ENCODE data around the gene CST9.
A peak's percentile ranks its signal among the peaks of the same experiment; 100 is the strongest.
"Not testable (repeated sequence)": the region's sequence is repeated elsewhere in the genome, so short reads cannot be mapped to it uniquely, and the experiment has no call there.

Gene CST9

GRCh38 chr20:23641936-23642751 lies 36.4 kb upstream of the CST9 start:
- no peak for DNase-seq
- H3K27ac Mint-ChIP-seq: no peak overlapping the region
- ATAC-seq: no peak

GRCh38 chr20:23640671-23641667 lies 35.3 kb upstream of the CST9 start:
- DNase-seq: no peak
- Mint-ChIP-seq H3K9me3 (no peaks in the 10 kb centered on the region), H3K36me3 (ENCODE audit: low read depth) (no peaks in the 10 kb centered on the region), H3K27ac (no peak overlapping the region), H3K4me3 (no peak overlapping the region), H3K27me3 (peaks cover 21% of the 10 kb centered on the region), H3K4me1 (peaks cover 5% of the 10 kb centered on the region)
- ATAC-seq: no peak

More at GRCh38 chr20:23641936-23642751, 36.4 kb upstream of the CST9 start:
- Mint-ChIP-seq H3K27me3 (peaks cover 12% of the 10 kb centered on the region), H3K9me3 (no peaks in the 10 kb centered on the region), H3K36me3 (ENCODE audit: low read depth) (no peaks in the 10 kb centered on the region), H3K4me3 (no peak overlapping the region), H3K4me1 (peaks cover 2% of the 10 kb centered on the region)

- ATAC-seq: no peak
- Mint-ChIP-seq H3K27me3 (peaks cover 20% of the 10 kb centered on the region), H3K36me3 (ENCODE audit: low read depth) (no peaks in the 10 kb centered on the region), H3K9me3 (no peaks in the 10 kb centered on the region), H3K27ac (no peak overlapping the region), H3K4me3 (no peak overlapping the region), H3K4me1 (peaks cover 5% of the 10 kb centered on the region)
- DNase-seq: no peak
These were observed 34.4 kb upstream of the CST9 start for GRCh38 chr20:23640018-23640601.

- Mint-ChIP-seq H3K27ac (no peak overlapping the region), H3K36me3 (ENCODE audit: low read depth) (no peaks in the 10 kb centered on the region), H3K4me1 (peaks cover 5% of the 10 kb centered on the region), H3K27me3 (peaks cover 19% of the 10 kb centered on the region), H3K9me3 (no peaks in the 10 kb centered on the region), H3K4me3 (no peak overlapping the region)
- DNase-seq (no peak), ATAC-seq (no peak)
These were observed 33.8 kb upstream of the CST9 start for GRCh38 chr20:23639490-23639958.

- no peak for DNase-seq
- Mint-ChIP-seq H3K27ac (no peak overlapping the region), H3K4me3 (no peak overlapping the region), H3K27me3 (peaks cover 19% of the 10 kb centered on the region), H3K9me3 (no peaks in the 10 kb centered on the region), H3K36me3 (ENCODE audit: low read depth) (no peaks in the 10 kb centered on the region), H3K4me1 (peaks cover 4% of the 10 kb centered on the region)
- ATAC-seq: no peak
These were observed 32.6 kb upstream of the CST9 start for GRCh38 chr20:23638309-23638708.

- peak; percentile 31 for DNase-seq
- peaks cover 19% of the 10 kb centered on the region for H3K27me3 Mint-ChIP-seq
- H3K4me1 Mint-ChIP-seq: peaks cover 4% of the 10 kb centered on the region
- H3K9me3 Mint-ChIP-seq: no peaks in the 10 kb centered on the region
- no peak within 1 kb of the TSS for H3K27ac Mint-ChIP-seq
- ATAC-seq: no peak
- H3K4me3 Mint-ChIP-seq: peak within 1 kb of the TSS; percentile 45
- H3K36me3 Mint-ChIP-seq (ENCODE audit: low read depth): no peaks in the 10 kb centered on the region
These were observed 31.8 kb upstream of the CST9 start, which contains the start of gene CST3 for GRCh38 chr20:23637282-23638221. CST3 (minus strand) TSS chr20:23637955; CDS start chr20:23637862, 93 bp downstream.

GRCh38 chr20:23636908-23637281 lies 31.2 kb upstream of the CST9 start:
- H3K9me3 Mint-ChIP-seq: no peaks in the 10 kb centered on the region
- no peak overlapping the region for H3K27ac Mint-ChIP-seq
- peaks cover 4% of the 10 kb centered on the region for H3K4me1 Mint-ChIP-seq
- no peaks in the 10 kb centered on the region for H3K36me3 Mint-ChIP-seq (ENCODE audit: low read depth)
- no peak for ATAC-seq
- peak overlapping the region; percentile 45 for H3K4me3 Mint-ChIP-seq
- H3K27me3 Mint-ChIP-seq: peaks cover 19% of the 10 kb centered on the region
- no peak for DNase-seq

GRCh38 chr20:23636182-23636907 lies 30.6 kb upstream of the CST9 start:
- Mint-ChIP-seq H3K9me3 (no peaks in the 10 kb centered on the region), H3K4me3 (no peak overlapping the region), H3K27me3 (peaks cover 19% of the 10 kb centered on the region), H3K27ac (no peak overlapping the region), H3K4me1 (peaks cover 4% of the 10 kb centered on the region), H3K36me3 (ENCODE audit: low read depth) (no peaks in the 10 kb centered on the region)
- ATAC-seq (no peak), DNase-seq (no peak)

- not testable (repeated sequence) for H3K4me3 Mint-ChIP-seq; H3K9me3 Mint-ChIP-seq; H3K4me1 Mint-ChIP-seq; H3K27ac Mint-ChIP-seq; DNase-seq; ATAC-seq; H3K36me3 Mint-ChIP-seq (ENCODE audit: low read depth)
- peaks cover 19% of the 10 kb centered on the region for H3K27me3 Mint-ChIP-seq
These were observed 30.0 kb upstream of the CST9 start for GRCh38 chr20:23635768-23636090.

- Mint-ChIP-seq H3K4me3 (no peak overlapping the region), H3K36me3 (ENCODE audit: low read depth) (no peaks in the 10 kb centered on the region), H3K9me3 (no peaks in the 10 kb centered on the region), H3K4me1 (peaks cover 4% of the 10 kb centered on the region), H3K27ac (no peak overlapping the region), H3K27me3 (peaks cover 19% of the 10 kb centered on the region)
- ATAC-seq (no peak), DNase-seq (no peak)
These were observed 29.5 kb upstream of the CST9 start for GRCh38 chr20:23634985-23635767.

- ATAC-seq (no peak), DNase-seq (no peak)
- H3K36me3 Mint-ChIP-seq (ENCODE audit: low read depth): no peaks in the 10 kb centered on the region
- peaks cover 16% of the 10 kb centered on the region for H3K27me3 Mint-ChIP-seq
- H3K4me1 Mint-ChIP-seq: peaks cover 4% of the 10 kb centered on the region
- no peaks in the 10 kb centered on the region for H3K9me3 Mint-ChIP-seq
- H3K27ac Mint-ChIP-seq: no peak overlapping the region
- no peak overlapping the region for H3K4me3 Mint-ChIP-seq
These were observed 28.5 kb upstream of the CST9 start for GRCh38 chr20:23634044-23634801.
